ENCODE results near the gene MYMK.

Gene MYMK

DNA sequence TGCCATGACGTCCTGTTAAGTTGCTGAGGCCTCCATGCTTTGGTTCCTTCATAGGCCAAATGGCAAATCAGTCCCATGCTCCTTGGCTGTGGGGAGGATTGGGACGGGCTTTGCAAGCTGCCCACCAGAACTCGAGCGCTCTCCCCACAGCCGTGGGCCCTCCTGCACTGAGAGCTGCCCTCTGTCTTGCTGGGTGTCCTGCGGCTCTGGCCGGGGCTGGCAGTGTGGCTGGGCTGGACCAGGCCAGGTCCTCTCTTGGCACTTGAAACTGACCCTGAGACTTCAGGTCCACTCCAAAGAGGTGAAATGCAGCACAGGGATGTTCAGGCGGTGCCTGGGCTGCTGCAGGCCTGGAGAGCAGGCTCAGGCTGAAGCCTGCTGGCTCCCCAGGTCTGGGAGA lies 7.0 kb downstream of the MYMK start:
- DNase-seq: no peak

DNA sequence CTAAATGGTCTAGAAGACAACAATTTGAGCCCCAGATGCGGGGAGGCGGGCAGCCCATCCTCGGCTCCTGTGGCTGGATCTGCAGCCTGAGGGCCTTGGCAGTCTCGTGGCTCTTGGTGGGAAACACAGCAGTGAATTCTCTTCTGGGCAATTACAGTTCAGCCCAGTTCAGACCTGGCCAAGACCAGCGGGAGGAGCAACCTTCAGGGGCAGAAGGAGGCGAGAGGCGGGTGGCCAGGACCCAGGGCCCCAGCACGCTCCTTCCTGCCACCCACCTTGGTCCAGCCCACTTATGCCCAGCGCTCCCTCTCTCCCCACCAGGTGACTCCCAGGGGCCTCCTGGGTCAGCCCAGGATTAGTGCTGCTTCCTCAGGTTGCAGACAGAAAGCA lies 7.8 kb downstream of the MYMK start:
- no peak for DNase-seq

DNA sequence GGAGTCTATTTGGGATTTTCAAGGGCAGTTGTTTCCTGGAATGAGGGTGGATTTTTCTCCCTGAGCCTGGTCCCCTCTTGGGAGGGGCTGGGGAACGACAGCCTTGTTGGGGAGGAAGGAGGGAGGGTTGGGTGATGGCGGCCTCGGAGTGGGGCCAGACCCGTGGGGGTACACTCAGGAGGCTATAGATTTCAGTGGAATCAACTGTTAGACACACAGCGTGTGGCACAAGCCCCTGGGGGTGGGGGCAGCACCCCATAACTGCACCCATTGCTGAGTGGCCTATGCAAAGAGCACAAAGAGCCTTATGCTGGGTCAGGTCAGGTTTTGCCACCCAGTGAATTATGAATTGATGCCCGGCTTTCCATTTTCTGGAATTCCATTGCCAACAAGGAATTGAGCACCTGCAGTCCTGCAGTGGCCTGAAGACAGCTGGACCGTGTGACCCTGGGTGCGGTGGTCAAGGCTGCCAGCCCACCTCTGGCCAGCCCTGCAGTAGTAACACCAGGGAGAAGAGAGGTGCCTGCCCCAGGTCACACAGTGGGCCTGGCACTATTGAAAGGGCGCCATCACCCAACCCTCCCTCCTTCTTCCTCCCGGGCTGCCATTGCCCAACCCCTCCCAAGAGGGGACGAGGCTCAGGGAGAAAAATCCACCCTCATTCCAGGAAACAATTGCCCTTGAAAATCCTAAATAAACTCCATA lies 8.4 kb downstream of the MYMK start:
- no peak for DNase-seq

DNA sequence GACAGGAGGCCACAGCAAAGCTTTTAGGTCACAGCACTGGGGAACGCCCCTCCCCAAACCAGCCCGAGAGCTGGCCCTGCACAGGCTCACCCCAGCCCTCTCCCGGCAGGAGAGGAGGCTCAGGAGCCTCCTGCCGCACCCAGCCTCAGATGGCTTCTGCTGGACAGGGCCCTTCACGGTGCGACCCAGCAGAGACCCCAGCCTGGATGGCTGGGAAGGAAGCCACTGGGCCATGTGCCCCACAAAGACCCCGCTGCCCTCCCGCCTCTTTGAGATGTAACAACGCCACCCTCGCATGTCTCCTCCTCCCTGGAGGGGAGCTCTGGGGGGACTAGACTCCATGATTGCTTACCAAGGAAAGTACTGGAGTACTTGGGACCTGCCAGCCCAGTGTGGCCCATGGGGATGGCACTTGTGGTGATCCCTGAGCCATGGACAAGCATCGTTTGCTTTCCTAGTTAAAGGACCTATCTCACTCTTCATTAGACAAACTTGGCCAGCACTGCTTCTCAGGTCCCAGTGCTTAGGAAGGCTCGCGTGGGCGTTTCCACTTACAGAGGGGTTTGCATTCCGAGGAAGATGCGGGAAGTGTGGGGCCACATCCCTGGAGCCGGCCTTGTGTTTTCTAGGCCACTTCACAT lies 9.0 kb downstream of the MYMK start:
- DNase-seq: no peak

DNA sequence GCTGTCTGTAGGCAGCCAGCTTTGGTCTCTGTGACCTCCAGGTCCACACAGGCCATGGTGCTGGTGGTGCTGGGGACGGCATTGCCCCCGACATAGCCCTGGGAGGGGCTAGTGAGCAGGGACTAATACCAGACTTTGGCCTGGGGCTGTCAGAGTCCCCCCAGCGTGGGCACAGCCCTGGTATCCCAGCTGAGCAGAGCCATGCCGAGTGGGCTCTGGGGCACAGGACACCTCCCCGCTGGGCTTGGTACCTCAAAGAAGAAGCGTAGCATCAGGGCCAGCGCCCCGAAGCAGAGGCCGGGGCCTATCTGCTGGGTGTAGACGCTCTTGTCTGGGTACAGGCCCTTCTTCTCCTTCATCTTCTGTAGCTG lies 9.5 kb downstream of the MYMK start:
- no peak for DNase-seq

DNA sequence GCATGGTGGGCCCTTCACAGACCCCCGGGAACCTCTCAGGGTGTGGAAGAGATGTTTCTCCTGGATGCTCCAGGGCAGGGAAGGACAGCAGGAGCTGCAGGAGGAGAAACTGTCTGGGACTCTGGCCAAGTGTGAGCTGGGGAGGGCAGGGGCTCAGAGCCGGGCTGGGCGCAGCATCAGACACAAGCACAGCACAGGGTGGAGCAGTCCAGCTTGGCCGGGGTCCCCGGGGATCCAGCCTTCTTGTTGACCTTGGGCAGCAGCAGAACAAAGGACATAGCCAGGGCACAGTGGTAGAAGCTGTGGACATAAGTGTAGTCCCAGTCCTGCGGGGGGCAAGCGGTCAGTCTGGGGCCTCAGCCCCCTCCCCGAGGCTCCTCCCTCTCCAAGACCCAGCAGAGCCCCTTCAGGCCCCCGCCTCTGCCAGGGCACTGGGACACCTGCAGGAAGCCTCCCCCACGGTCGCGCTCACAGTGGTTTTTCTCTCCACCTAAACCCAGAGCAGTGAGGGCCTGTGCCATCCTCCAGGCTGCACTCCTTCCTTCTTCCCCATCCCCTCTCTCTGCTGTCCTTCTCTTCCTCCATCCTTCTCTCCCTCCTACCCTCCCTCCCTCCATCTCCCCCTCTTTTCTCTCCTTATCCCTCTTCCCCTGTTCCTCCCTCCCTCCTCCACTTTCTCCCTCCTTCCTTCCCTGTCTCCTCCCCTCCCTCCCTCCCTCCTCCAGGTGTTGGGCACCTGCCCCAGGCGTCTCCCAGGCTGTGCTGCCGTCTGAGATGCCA lies 10.1 kb downstream of the MYMK start:
- DNase-seq: no peak

DNA sequence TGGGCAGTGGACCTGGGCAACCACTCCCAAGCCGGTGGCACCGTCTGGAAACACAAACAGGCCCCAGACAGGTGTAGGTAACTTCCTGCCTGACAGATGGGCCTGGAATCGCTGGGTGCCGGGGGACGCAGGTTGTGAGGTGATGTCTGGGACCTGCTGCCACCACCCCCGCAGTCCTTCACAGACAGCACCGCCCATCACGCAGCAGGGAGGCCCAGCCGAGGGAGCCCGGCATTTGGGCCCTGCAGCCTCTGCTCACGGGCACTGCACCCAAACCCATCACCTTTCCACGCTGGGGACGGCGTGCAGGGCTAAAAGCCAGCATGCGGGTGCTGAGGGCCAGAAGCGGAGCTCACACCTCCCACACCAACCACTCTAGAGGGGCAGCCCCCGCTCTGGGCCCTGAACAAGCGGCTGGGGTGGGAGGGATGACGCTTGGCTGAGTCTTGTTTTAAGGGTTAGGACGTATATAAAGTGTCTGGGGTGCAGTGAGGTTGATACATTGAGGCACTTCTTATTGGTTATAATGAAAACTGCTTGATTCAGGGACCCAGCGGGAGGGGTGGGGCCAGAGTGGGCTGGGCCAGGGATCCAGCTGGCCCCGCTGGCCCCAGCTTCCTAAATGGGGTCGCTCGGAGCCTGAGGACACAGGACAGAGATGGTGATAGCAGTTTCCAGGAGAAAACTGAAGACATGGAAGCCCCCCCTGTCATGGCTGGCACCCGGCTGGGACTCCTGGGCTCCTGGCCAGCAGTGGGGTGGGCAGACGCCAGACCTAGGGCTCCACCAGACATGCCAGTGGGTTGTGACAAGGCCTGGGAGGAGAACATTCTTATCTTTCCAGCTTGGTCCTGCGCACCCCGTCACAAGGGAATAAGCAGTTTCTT lies 11.3 kb downstream of the MYMK start:
- no peak for DNase-seq

DNA sequence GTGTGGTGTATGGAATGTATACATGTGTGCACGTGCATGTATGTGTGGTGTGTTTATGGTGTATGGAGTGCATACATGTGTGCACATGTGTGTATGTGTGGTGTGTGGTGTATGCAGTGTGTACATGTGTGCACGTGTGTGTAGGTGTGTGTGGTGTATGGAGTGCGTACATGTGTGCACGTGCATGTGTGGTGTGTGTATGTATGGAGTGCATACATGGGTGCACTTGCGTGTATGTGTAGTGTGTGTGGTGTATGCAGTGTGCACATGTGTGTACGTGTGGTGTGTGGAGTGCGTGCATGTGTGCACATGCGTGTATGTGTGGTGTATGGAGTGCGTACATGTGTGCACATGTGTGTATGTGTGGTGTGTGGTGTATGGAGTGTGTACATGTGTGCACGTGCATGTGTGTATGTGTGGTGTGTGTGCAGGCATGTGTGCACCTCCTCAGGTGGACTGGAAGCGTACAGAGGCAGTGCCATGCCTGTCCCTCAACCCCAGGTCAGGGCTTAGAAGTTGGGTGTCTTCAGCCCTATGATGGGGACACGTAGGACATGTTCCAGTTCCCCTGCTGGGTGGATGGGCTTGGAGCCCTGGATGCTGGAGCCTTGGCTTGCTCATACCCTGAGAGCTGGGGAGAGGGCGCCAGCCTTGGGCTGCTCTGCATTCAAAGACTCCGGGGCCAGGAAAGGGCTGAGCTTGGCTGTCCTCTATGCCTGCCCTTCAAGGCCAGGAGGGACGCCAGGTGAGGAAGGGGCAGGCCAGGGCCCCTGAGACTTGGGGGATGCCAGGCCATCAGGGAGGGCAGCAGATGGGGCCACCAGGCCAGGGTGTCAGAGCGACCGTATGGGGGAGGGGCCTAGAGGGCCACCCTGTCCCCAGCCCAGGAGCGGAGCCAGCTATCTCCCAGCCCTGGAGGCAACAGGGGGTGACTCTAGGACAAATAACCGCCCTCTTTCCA lies 12.2 kb downstream of the MYMK start:
- no peak for DNase-seq

DNA sequence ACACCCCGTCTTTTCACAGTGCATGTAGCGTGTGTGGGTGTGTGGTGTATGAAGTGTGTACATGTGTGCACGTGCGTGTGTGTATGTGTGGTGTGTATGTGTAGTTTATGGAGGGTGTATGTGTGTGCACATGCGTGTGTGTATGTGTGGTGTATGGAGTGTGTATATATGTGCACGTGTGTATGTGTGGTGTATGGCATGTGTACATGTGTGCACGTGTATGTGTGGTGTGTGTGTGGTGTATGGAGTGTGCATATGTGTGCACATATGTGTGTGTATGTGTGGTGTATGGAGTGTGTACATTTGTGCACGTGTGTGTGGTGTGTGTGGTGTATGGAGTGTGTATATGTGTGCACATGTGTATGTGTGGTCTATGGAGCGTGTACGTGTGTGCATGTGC lies 13.2 kb downstream of the MYMK start:
- DNase-seq: no peak

DNA sequence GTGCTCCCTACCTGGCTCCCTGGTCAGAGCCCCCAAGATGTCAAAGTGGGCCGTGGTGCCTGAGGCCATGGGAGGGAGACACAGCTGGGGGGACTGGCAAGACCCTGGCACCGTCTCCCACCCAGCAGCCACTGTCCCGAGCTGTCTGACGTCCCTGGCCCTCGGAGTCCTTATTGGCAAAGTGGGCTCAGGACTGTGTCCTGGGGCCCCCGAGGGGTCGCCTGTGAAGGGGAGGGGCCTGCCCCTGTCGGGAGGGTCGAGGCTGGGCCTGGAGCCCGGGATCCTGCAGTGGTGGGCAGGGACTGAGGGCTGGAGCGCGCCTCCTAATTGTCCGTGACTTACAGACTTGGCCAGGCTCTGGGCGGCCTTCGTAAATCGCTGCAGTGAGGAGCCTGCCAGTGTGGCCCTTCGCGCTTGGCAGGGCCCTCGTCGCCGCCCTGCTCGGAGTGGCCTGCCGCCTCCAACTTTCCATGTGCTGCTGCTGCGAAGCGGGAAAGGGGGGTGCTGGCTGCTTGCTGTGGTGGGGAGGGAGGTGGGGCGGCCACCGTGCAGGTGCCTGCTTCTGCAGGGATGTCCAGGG lies 13.7 kb downstream of the MYMK start:
- DNase-seq: no peak

DNA sequence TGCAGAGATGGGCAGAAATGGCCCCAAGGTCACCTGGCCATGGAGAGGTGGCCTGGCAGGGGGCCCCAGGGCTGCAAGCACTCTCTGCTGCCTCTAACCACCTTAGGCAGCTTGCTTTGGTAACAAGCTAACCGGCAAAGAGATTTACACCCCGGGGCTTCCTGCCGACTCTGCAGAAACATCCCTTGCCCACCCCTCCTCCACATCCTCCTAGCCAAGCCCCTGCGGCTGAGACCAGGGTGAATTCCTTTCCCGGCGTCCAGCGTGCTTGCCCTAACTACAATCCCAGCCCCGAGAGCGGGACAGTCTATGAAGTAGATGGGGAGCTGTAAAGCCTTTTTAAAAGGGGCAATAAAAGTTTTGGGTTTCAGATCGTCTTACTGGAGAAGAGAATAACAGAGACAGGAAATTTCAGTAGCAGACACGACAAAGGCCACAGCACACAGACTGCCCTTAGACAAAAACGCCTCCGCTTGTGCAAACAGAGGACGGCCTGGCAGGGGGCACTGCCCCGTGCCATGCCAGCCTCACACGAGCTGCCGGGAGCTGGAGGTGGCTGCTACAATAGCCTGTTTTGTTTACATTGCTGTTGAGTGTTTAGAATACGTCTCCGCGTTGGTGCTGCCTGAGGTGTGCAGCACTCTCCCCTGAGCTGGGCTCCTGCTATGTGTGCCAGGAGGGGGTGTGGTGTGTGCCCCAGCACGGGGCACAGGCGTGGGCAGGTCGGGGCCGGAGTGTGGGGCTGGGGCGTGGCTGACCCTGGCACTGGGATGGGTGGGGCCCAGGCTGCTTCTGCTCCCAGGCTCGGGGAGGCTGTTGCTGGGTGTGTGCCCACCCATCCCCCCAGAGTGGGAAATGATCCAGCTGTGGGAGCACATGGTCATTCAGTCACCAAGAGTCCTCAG lies 15.3 kb downstream of the MYMK start:
- DNase-seq: no peak

DNA sequence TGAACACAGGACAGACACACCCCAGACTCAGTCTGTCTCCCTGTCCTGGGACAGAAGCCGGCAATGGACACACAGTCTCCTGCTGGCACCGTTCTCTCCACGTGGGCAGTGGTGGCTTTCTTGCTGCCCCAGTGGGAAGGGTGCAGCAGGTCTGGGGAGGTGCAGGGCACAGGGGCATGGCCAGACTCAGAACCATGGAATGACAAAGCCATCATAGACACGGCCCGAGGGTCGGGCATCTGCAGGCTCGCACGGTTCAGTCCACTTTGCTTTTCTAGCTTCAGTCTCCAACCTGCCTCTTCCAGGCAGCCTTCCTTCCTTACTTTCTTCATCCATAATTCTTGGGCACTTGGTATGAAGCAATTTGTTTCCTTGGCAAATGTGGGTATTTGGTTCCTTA lies 16.7 kb downstream of the MYMK start:
- DNase-seq: no peak

DNA sequence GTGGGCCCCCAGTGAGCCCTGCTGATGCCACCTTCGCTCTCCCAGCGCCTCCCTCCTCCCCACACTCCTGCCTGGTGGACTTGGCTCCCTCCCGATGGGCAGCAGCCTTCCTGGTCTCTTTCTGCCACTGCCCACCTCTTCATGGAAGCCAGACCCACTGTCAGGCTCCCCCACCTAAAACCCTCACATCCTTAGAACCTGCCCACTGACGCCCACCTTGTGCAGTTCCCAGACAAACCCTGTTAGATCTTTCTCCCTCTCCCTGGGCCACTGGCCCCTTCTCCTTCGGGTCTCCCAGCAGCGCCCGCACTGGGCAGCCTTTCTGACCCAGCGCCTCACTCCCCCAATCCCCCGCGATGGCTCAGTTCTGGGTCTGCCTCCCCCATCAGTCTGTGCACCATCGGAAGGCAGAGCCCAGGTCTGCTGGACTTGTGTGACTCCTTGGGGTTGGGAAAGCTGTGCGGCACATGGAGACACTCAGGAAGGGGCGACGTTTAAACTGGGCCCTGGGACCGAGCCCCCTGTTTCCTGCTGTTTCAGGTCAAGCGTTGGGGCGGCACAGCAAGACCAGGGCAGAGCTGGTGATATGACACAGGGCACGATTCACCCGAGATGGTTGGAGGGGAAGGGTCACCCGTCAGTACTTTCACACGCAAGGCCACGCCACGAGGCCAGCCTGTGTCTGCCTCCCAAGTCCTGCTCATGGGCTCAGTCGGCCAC lies 17.4 kb downstream of the MYMK start:
- DNase-seq: no peak

DNA sequence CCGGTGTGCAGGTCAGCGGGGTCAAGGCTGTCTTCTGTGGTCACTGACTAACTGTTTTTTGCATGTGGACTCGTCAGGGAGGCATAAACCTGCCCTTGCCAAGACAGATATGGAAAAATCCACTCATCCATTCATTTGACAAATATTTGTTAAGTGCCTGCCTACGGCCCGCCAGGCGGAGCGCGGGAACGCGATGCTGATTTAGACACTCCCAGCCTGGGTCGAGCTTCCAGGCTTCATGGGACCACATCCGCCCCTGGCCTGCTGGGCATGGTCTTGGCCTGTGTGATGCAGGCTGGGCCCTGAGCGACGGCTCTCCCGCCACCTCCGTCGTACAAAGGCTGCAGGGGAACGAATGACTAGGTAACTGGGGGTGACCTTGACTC lies 18.1 kb downstream of the MYMK start:
- no peak for DNase-seq

DNA sequence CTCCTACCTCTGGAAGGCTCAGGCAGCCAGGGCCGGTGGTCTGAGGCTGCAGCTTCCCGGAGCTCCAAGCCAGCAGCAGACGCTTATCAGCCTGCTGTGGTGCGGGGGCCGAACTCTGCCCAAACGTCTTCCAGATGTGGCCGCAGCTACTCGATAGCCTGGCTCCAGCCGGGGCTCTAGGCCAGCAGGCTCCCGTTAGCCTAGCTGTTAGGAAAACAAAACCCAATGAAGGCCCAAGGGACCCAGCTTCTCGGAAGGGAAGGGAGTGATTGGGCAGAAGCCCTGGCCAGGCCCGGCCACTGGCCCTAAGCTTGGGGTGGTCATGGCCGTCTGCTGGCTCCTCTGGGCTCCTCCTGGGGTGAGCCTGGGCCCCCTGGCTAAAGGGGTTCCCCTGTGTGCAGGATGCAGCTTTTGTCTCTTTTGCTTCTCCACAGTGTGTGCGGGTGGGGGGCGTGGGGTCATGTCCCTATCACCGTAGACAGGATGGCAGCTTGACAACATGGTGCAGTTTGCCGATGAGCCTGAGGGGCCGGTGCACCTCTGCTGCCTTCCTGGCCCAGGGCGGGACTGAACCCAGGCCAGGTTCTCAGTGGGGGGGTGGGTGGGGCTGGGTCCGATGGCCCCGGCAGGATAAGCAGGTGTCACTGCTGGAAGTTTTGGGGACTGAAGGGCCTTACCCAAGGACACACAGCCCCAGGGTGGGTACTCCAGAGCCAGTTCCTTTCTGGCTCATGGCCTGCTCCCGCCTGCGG lies 18.7 kb downstream of the MYMK start:
- DNase-seq: no peak

DNA sequence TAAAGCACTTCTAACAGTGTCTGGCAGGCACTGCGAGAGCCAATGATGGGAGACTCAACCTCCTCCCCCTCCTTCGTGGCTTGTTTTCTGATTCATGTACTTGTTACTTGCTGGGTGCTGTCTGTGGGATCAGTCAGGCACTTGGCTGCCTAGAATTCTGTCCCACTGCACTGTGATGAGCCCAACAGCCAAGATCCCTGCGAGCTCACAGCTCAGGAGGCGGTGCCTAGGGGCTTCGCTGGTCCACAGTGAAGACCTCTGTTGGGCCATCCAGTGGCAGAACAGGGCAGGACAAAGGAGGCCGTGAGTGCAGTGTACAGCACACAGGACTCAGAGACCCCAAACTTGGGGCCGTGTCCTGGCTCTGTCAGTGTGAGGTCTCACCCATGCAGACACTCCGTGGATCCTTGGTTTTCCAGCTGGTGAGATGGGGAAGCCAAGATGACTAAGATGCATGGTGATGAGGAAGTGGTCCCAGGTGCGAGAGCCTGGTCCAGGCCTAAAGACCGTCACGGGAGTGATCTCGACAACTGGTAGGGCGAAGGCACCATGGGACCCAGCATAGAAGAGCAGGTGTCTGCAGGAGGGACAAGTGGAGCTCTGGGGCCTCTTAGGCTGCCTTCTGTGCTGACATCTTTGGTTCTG lies 19.5 kb downstream of the MYMK start:
- DNase-seq: no peak

DNA sequence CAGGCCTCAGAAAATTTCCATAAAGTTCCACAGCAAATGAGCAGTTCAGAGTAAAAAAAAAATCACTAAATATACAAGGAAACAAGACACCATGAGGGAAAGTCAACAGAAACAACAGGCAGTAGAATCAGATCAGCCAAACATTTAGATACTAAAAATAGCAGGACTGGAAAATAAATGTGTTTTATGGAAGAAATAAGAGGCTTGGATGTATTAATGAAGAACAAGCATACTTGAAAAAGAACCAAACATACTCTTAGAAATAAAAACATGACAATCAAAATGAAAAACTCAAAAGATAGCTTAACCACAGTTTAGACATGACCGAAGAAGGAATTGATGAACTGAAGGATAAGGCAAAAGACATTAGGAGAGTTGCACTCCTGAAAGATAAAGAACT lies 22.6 kb downstream of the MYMK start:
- DNase-seq: no peak

DNA sequence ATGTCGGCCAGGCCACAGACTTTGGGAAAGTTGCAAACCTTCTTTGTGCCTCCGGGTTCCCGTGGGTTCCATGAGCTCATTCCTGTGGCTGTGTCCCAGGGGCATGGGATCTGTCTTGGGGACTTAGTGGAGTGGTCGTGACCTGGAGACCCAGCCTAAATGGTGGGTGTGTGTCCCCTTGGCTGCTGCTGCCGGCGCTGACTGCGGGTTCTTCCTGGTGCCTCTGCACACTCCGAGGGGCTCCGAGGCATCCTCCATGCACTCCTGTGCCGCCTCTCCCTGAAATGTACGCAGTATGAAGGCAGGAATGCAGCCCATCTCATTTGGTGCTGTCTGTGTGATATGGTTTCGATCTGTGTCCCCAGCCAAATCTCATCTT lies 24.9 kb downstream of the MYMK start:
- DNase-seq: no peak
